Inferior parietal cortex (tissue), 1 donor: Measurements from ENCODE around the gene GYPA.
"Not testable (repeated sequence)": the region's sequence is repeated elsewhere in the genome, so short reads cannot be mapped to it uniquely, and the experiment has no call there.

ENCODE experiments used
- DNase-seq: peaks from one replicate; pipeline ENCODE4 v3.0.0-alpha.2; 2016; ENCODE audit errors: extremely low spot score

GYPA gene

DNA sequence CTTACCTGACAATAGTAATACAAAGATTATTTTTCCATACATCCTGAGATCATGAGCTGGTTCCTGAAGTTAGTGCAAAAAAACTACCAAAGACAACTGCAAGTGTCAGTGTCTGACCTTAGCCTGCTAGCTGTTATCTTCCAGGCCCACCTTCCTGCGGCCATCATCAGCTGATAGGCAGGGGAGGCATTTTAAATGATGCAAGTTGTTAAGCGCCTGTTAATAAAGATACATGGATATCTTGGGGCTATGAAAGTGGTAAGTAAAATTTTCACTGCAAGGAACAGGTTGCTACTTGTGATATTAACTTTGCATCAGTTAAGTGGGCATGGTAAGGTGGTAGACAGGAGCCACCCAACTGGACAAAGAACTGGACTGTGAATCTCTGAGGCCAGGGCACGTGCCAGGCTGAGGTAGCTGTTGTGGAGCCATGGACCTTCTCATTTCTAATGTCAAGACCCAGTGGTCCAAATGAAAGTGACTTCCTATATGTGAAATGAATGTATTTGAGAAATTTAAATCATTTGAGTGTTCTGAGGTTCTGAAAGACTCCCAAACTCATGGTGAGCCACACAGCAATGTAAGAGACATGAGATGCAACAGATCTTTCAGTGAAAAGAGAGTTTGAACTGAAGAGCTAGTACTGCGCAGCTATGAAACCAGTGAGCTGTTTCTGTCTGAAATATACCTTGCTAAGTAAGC lies at the start of gene GYPA:
Gene GYPA, minus strand, starts transcription at position 125 of the 702 bp plus-strand sequence. Its CDS starts 83 bp downstream, at position 42.
- not testable (repeated sequence) for DNase-seq

DNA sequence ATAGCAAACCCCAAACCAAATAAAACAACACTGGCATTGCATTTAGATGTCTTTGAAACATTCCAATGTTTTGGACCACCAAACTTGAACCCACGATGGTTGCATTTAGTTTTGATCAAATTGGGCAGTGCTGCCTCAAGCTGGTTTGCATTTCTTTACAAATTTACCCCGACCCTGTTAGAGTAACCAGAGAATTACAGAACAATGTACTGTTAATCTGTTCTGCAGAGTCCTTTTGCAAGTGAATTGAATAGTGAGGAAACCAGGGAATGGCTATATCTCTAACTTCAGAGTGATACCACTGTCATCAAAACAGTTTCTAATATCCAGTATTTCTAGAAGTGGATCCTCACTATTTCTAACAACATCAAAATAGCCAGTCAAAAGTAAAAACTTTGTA lies 49.5 kb upstream of the GYPA start:
- no peak for DNase-seq

DNA sequence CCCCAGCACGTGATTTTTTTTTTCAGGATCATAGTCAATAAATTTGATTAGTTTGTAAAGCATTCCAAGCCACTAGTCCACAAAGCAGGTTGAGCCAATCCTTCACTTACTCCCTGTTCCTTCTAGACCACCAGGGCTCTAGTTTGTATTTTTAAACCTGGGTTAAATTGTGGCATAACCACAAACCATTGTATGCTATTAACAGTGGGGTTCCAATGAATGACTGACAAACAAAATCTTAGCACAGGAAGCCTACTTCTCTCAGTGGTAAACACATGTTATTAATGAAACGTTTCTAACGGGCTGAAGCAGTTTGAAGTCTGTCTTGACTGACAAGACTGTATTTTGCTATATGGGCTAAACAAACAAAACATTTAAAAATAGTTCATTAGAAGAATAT lies 48.6 kb upstream of the GYPA start:
- no peak for DNase-seq

DNA sequence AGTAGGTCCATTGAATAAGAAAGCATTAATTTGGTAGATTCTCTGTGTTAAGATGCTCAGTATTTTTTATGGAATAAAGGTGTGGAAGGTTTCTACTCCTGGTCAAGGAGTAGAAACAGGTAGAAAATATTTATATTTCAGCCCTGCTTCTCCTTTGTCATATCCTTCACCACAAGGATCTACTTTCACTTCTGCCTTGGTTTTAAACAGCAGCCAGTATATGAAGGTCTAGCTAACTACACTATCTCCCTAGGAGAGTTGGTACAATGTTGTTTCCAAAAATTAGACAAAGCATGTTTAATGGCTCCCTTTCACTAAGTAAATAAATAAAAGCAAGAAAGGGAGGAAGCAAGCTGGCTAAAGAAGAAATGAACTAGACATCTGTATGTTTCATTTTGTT lies 44.6 kb upstream of the GYPA start:
- DNase-seq, result no peak

DNA sequence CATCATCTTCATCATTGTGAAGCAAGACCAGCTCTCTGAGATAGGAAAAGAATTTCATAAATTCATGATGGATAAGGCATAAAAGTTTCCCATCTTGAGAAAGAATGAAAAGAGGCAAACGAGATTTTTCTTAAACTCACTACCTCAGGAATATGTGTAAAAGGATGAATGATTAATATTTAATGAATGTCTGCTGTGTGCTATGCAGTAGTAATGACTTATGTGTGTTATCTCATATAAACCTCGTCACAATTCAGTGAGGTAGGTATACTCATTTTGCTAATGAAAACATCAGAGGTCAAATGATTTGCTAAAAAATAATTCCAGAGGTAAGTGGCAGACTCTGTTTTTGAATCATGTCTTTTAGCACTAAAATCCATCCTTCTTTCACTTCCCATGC lies 42.6 kb upstream of the GYPA start:
- no peak for DNase-seq

DNA sequence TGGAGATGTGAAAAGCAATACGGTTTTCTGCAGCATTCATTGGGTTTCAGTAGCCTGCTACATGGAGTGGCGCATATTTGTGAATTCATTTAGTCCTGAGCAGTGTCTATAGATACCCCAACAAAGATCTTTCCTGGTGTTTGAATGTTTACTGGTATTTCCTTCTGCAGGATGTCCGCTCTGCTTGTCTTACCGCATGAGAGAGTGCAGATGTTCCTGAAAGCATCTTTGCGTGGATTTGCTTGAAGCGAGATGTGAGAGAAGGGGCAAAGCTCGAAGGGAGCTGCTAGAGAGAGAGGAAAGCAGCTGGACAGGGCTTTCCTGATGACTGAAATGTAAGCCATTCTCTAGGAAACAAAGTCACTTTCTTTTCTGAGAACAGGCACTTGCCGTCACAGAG lies 40.9 kb upstream of the GYPA start:
- DNase-seq, result no peak

DNA sequence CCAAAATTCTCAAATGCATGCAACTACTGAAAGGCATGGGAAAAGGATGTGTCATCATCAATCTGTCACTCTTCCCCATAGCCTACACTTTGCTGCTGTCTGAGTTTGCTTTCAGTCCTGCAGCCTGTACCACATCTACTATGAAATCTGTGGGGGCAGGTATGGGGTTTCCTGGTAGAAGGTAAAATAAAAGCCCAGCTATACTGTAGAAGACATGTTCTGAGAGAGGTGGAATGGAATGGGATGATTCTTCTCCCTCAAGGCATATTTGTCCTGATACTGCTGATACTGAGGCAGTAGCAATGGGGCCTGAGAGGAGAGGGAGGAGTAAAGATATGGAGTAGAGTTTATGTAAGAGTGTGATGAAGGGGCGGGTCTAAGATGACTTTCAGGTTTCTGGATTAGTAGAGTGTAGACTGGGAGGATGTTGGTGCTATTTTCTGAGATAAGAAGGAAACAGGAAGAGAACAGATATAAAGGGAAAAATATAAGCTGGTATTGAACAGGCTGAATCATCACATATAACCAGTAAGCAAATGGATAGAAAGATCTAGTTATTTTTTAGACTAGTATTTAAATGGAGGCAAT lies 38.7 kb upstream of the GYPA start:
- DNase-seq, result no peak

DNA sequence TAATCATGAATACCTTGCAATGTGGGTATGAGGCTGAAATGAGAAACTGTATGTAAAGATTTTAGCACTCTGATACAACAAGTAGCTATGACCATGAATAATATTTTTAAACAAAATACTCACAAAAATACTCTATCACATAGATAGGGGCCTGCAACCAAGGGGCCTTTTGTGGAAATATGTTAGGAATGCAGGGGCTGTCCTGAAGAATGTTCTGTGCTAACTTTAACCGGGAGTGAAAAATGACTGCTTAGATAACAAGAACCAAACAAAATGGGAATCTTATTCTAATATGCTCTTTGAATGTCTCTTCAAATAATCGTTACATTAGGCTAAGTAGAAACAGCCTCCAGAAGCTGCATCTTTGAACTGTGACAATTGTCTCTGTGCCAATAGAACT lies 37.9 kb upstream of the GYPA start:
- no peak for DNase-seq

DNA sequence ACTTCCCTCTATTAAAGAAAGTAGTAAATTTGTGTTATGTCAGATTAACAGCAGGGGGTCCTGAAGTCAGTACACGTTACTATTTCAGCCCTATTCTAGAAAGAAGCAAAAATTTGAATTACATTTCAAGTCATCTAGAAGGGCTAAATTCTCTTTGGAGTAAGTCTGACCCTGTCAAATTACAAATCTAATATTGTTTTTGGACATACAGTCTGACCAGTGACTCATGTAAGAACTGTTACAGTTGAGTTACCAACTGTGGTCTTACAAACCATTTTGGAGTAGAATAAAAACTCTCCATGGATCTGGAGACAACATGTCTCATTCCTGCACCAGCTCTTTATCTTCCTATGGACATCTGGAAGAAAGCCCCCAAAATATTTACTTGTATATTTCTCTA lies 36.0 kb upstream of the GYPA start:
- no peak for DNase-seq

DNA sequence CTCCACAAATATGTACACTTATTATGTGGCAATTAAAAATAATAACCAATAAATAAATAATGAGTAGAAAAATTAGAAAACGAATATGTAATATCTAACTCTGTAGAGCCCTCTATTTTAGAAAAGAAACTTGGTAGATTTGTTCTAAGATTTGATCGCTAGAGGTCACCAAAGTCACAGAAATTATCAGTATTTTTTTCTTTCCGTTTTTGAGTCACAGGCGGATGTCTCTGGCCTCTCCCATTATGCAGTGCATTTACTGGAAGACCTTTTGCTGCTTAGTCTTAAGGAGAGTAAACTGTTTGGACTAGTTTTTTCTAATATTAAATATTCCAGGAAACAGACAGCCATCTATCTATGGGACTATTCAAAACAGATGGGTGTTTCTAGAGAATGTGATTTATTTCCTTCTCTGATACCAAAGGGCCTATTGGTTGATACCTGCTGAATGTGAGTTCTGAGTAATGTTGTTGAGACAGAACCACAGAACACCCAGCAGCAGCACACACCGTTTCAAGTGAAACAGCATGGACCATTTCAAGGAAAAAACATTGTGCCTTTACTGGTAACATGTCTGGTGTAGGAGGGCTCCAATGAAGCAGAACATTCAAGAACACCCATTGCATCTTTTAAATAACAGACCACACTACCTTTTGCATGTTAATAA lies 34.0 kb upstream of the GYPA start:
- DNase-seq, result peak; percentile 77

DNA sequence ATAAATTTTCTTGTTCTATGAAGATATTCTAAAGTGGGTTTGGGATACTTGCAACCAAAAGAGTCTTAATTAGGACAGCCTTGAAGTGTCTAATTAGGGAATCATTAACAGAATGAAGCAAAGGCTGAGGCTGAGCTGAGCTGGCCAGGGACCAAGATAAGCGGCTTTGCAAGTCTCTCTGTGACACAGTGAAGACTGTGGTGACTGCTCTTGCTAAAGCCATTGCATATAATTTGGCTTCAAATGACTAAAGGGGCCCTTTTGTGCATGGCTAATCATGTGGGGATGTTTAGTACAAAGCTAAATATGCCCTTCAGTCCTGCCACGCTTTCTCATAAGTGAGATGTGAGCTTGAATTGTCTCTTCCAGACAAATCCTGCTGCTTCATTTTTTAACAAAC lies 31.2 kb upstream of the GYPA start:
- DNase-seq, result no peak

DNA sequence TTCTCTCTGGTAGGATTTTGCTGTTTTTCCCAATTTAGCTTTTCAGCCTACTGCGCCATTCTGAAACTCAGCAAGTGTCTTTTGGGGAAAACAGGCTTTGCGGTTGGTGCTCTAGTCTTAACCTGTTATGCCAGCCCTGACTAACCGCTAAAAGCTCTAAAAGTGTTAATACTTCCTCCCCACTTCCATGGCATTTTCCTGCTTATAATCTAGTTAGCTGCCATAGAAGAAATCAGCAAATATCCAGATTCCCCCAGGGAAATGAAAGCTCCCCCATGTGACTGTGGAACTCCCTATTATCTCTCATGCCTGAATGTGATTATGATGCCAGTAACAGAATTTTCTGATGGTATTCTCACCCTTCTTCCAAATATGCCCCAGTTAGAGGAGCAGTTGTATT lies 28.7 kb upstream of the GYPA start:
- no peak for DNase-seq

DNA sequence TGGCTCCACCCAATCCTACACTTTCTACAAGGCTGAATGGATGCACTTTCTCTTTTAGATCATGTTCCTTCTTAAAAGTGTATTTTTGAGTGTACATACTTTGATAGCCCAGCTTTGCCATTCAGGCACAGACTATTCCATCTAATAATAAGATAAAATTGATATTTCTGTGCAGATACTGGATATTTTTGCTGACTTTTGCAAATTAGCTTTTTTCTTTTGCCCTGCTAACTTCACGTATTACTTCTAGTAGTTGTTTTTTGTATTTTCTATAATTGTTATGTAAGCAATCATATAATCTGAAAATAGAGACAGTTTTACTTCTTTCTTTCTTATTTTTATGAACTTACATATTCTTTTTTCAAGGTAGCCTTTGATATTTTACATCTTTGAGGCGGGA lies 13.5 kb upstream of the GYPA start:
- DNase-seq, result no peak

DNA sequence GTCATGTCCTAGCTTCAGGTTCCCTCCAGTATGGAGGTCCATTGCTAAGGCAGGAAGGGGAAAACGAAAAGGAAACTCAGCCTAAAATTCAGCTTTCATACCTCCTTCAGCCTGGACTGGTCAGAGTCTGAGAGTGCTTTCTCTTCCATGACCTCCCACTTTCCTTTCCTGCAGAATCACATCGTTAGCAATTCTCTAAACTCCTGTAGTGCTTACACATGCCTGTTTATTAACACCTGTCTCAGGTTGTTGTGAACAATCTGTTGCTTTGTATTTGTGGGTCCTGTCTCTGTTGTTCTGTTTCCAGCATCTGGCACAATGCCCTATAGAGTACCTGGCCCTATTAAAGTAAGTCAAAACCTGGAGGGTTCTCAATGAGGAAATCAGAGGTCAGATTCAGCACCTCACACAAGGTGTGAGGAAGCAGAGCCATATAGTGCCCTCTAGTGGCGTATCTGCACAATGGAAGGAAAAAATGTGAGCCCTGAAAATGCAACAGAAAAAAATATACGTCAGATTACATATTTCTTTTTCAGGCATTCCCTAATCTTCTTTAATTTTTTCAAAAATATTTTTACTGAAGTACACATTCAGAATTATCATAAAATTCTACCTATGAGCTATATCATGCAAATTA lies 2.3 kb upstream of the GYPA start:
- DNase-seq, result peak; percentile 29

DNA sequence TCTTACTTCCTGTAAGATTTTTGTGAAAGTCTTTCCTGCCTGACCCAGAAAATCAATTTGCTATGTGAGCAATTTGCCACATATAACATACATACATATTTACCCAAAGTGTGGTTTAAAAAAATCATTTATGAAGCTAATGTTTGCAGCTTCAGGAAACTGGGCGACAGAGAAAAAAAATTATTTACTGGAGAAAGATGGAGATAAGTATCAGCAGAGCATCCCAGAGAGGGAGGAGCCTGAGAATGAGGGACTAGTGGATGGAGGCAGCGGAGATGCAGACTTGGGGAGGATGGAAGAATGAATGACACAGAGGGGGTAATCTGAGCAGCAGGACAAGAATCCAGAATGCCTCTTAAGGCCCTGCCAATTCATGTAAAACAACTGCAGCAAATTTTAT lies 975 bp upstream of the GYPA start:
- no peak for DNase-seq

DNA sequence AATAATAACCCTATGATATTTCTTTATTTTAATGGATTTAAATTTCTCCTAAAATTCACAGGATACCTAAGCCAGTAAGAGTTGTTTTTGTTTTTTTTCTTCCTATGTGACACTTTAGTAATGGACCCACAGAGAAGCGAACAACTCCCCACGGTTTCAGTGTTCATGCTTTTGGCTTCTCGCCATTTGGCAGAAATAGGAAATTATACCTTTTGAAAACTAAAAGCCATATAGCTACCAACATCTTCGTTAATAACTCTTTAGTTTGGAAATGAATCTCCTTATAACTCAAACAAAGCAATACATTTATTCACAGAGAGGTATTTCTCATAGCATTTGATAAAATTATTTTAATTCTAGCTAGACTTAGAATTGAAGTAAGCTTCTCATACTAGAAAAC lies 527 bp downstream of the GYPA start:
- not testable (repeated sequence) for DNase-seq

DNA sequence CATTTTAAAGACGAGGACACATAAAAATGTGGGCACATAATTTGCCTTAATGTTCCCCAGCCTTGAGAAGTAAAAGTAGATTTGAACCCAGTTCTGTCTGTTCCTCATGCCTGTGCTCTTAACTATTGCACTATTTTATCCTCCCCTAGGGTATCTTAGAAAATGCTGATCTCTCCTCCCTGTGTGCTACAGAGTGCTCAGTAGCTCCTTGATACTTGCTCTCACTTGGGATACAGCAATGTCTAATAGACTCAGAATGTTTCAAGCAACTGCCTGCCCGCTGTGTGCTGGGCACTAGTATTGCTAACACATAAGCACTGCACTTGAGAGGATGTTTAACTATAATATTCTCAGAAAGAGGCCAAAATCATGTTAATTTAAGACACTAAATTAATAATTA lies 971 bp downstream of the GYPA start:
- DNase-seq, result not testable (repeated sequence)

DNA sequence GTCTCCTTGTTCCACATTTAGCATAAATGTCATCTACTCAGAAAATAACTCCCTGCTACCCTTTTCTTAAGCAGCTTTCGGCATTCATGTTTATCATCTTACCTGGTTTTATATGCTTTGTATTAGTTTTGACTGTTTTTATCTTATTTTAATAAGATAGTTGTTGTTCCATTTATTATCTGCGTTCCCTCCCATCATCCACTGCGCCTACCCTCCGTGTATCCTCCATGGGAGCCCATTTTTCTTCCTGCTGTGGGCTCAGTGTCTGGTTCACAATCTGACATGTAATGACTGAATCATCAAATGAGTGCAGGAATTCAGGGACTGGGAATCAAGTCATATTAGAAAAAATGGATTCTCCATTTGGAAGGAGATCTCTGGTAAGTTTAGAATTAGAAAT lies 2.3 kb downstream of the GYPA start:
- not testable (repeated sequence) for DNase-seq

DNA sequence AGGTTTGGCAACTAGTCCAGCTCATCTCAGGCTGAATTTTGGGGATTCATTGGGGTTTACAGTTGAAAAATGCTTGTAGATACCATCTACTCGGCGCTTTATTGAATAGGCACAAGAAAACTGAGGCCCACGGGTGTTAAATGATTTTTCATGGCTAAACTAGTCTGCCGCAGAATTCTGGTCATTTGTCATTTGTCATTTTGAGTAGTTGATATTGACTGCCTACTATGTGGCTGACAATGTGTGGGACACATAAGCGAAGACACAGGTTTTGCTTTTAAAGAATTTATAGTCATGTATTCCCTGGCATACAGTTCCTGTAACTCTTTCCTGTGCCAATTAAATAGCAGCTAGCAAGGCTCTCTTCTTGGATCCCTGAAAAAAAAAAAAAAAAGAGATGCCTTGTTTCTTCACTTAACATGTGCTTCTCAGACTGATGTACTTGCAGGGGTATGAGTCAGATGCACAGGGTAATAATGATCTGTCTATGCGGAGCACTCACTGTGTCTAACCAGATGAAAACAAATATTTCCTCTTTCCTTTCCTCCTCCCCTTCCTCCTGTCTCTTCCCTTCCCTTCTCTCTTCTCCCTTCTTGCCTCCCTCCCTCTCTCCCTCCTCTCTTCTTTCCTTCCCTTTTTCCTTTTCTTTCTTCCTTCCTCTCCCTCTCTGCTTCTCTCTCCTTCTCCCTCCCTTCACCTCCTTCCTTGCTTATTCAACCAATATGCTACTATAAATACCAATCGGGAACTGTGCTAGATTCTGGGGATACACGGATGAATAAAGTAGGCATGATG lies 3.2 kb downstream of the GYPA start:
- DNase-seq, result not testable (repeated sequence)

DNA sequence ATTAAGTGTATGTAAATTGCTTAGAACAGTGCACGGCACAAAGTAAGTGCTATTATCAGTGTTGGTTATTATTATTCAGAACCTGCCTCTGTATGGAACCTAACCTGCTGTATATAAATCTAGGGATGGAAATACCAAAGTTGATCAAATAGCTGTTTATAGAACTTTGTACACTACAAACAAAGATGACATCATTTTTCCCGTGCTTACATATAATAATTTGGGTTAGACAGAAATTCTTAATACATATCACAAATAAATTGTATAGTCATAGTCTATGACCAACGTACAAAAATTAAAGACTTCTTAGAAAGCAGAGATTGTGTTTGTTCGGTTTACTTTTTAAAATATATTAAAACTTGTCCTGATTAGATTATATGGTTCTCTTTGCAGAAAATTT lies 4.3 kb downstream of the GYPA start:
- not testable (repeated sequence) for DNase-seq

DNA sequence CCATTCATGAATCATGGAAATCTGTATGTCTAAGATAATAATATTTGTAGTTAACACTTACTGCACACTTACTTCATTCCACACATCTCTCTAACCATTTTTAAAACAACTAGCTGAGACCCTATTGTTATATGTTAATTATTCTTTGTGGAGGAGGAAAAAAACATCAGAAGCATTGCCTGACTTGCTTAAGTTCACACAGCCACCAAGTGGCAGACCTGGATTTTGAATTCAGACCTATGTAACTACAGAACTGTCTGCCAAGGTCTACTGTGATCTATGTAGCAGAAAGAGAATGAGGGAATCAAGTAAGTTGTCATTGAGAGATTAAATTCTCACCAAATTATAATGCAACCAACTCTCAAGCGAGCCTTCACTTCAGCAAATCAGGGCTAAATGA lies 10.4 kb downstream of the GYPA start:
- not testable (repeated sequence) for DNase-seq

DNA sequence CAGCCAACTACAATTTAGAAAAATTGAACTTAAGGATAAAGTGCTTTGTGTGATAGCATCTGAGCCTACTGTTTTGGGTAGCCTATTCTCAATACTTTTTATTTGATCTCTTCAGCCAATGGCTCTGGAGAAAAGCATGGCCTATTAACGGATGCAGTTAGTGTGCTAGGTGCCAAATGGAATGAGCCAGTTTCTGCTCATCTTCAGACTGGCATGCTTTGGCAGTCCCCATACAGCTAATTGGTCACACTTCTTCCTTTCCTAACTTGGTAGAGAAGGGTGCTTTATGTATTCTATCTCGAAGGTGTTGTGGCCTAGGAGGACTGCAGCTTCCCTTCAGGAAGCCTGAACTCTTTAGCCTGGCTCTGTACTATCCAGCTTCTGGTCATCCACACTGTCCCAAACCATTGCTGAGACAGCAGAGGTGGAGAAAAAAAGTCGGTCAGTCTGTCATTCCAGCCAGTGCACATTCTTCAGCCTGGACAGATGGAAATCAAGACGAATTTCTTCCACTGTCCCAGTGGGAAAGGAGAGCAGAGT lies 11.1 kb downstream of the GYPA start:
- not testable (repeated sequence) for DNase-seq
